HepG2 (cell line): ENCODE results near the gene SLC35B2. TPM values are rescaled to one million over a fixed set of nuclear protein-coding genes. Genes with fewer than 3 reads are reported as not detected.

Source experiments
- CBFB ChIP-seq: sonication (generic); formaldehyde crosslinking; IDR thresholded peaks from 2 replicates; pipeline ENCODE4 v1.4.0; 2020; ENCODE audit warnings: missing genetic modification reagents
- EHMT2 ChIP-seq: fragments of 200-600 bp; sonication (generic); IDR thresholded peaks from 2 replicates; pipeline ENCODE4 v1.7.0; 2017; ENCODE audit warnings: antibody characterized with exemption, low read depth, low read length, borderline replicate concordance
- HNF4G ChIP-seq, 2 experiments: sonication (generic) in 1 of 2; formaldehyde crosslinking in 1 of 2; IDR thresholded peaks; 2 replicates each; pipeline versions ENCODE4 v1.4.0 to v1.6.1; 2011 to 2020; ENCODE audit warnings: borderline replicate concordance in 2 of 2, low read depth in 2 of 2, mild to moderate bottlenecking in 2 of 2, low read length in 1 of 2, missing genetic modification reagents in 1 of 2, moderate library complexity in 1 of 2
- HOXA3 ChIP-seq: sonication (generic); formaldehyde crosslinking; IDR thresholded peaks from 2 replicates; pipeline ENCODE4 v1.5.0; 2020; ENCODE audit warnings: missing genetic modification reagents
- KDM3A ChIP-seq: IDR thresholded peaks from 2 replicates; pipeline ENCODE4 v1.6.1; 2018; ENCODE audit warnings: low read depth, missing compliant biosample characterization
- MLLT10 ChIP-seq: sonication (generic); formaldehyde crosslinking; IDR thresholded peaks from 2 replicates; pipeline ENCODE4 v1.4.0; 2020; ENCODE audit warnings: missing genetic modification reagents
- NFKBIZ ChIP-seq: IDR thresholded peaks from 2 replicates; pipeline ENCODE4 v1.6.1; 2018; ENCODE audit warnings: missing genetic modification reagents, missing compliant biosample characterization
- SAP130 ChIP-seq: IDR thresholded peaks from 2 replicates; pipeline ENCODE4 v1.6.1; 2016; ENCODE audit warnings: low read depth
- SOX5 ChIP-seq: IDR thresholded peaks from 2 replicates; pipeline ENCODE4 v1.6.1; 2016; ENCODE audit warnings: borderline replicate concordance
- THAP11 ChIP-seq: IDR thresholded peaks from 2 replicates; pipeline ENCODE4 v1.6.1; 2016; ENCODE audit warnings: missing biosample characterization, missing genetic modification reagents
- XBP1 ChIP-seq: sonication (generic); formaldehyde crosslinking; IDR thresholded peaks from 2 replicates; pipeline ENCODE4 v1.5.0; 2020; ENCODE audit warnings: missing genetic modification reagents
- ZHX2 ChIP-seq, 2 experiments: sonication (generic) in 1 of 2; formaldehyde crosslinking in 1 of 2; IDR thresholded peaks; 2 replicates each; pipeline versions ENCODE4 v1.6.1 to v1.9.0; 2014 to 2022; ENCODE audit warnings: antibody characterized with exemption in 1 of 2, borderline replicate concordance in 1 of 2, inconsistent platforms in 1 of 2, low read depth in 1 of 2, missing genetic modification reagents in 1 of 2
- ZNF543 ChIP-seq: sonication (generic); formaldehyde crosslinking; IDR thresholded peaks from 2 replicates; pipeline ENCODE4 v1.4.0; 2020; ENCODE audit warnings: mild to moderate bottlenecking, missing genetic modification reagents
- ZNF572 ChIP-seq: sonication (generic); formaldehyde crosslinking; IDR thresholded peaks from 2 replicates; pipeline ENCODE4 v1.5.1; 2020; ENCODE audit warnings: mild to moderate bottlenecking, missing genetic modification reagents
- ZNF589 ChIP-seq: sonication (generic); formaldehyde crosslinking; conservative IDR thresholded peaks from 2 replicates; pipeline ENCODE4 v1.8.0; 2022; ENCODE audit warnings: mild to moderate bottlenecking, moderate library complexity, missing genetic modification reagents
- ZNF639 ChIP-seq: conservative IDR thresholded peaks from 2 replicates; pipeline ENCODE4 v1.6.1; 2018; ENCODE audit warnings: missing genetic modification reagents
- ZNF713 ChIP-seq: sonication (generic); formaldehyde crosslinking; IDR thresholded peaks from 2 replicates; pipeline ENCODE4 v1.4.0; 2020; ENCODE audit warnings: mild to moderate bottlenecking, missing genetic modification reagents
- polyA plus RNA-seq, 8 experiments: library from polyadenylated mRNA; depleted of rRNA in 3 of 8; stranded (reverse) in 7 of 8; unstranded in 1 of 8; fragments of >200 nt; fragmentation: Illumina TruSeq in 4 of 8; extraction: Trizol in 4 of 8; gene quantifications; 2 replicates each; pipeline versions ENCODE4 v1.2.1 to v1.2.3, GENCODE V29; 2011 to 2016; ENCODE audit warnings: low read depth in 4 of 8, missing spikeins in 1 of 8, mixed read lengths in 1 of 8; ENCODE audit not compliant: insufficient read depth in 1 of 8
- total RNA-seq, 5 experiments: library from RNA; depleted of rRNA; stranded (reverse); fragments of >200 nt; fragmentation: Illumina TruSeq; extraction: Trizol; gene quantifications; 2 replicates each; pipeline ENCODE4 v1.2.3, GENCODE V29; 2016; ENCODE audit warnings: low read depth in 1 of 5
- TF ChIP-seq, protein P1 (sequence below): sonication (generic); formaldehyde crosslinking; IDR thresholded peaks from 2 replicates; pipeline ENCODE4 v1.9.0; 2022; ENCODE audit warnings: missing genetic modification reagents, mild to moderate bottlenecking, borderline replicate concordance

The SLC35B2 gene
- total and polyA plus RNA-seq, 2 of the 13 experiments (the other 11 are each of a cell fraction or from before 2014, with no cell fraction given), result 61.1 to 148 TPM

- TF ChIP-seq KDM3A (CRISPR knock-in tag) (peak; percentile 80; the same call in 1 of the 2 replicates), THAP11 (CRISPR knock-in tag) (peak; percentile 55), HOXA3 (CRISPR knock-in tag) (peak; percentile 68; the same call in 1 of the 2 replicates), MLLT10 (CRISPR knock-in tag) (no peak), ZNF639 (CRISPR knock-in tag) (0 out of 2 replicates have a peak, but pooled peaks have one; percentile 17), SOX5 (CRISPR knock-in tag) (0 out of 2 replicates have a peak, but pooled peaks have one; percentile 13), SAP130 (CRISPR knock-in tag) (peak; percentile 75), EHMT2 (no peak), ZHX2 (IDR thresholded peaks at IDR 0.05; ENCODE audit: low read depth) (no peak), ZHX2 (CRISPR knock-in tag; IDR thresholded peaks at IDR 0.05; ENCODE audit: borderline replicate concordance) (no peak), ZNF543 (CRISPR knock-in tag) (no peak), ZNF572 (CRISPR knock-in tag) (0 out of 2 replicates have a peak, but pooled peaks have one; percentile 12), HNF4G (IDR thresholded peaks at IDR 0.05; ENCODE audit: borderline replicate concordance, low read depth, low read length) (no peak), HNF4G (CRISPR knock-in tag; IDR thresholded peaks at IDR 0.05; ENCODE audit: borderline replicate concordance, low read depth) (no peak), ZNF713 (0 out of 2 replicates have a peak, but pooled peaks have one; percentile 48), CBFB (CRISPR knock-in tag) (peak; percentile 36; the same call in 1 of the 2 replicates), ZNF589 (no peak), NFKBIZ (CRISPR knock-in tag) (no peak), XBP1 (CRISPR knock-in tag) (no peak)
- TF ChIP-seq, protein P1, sequence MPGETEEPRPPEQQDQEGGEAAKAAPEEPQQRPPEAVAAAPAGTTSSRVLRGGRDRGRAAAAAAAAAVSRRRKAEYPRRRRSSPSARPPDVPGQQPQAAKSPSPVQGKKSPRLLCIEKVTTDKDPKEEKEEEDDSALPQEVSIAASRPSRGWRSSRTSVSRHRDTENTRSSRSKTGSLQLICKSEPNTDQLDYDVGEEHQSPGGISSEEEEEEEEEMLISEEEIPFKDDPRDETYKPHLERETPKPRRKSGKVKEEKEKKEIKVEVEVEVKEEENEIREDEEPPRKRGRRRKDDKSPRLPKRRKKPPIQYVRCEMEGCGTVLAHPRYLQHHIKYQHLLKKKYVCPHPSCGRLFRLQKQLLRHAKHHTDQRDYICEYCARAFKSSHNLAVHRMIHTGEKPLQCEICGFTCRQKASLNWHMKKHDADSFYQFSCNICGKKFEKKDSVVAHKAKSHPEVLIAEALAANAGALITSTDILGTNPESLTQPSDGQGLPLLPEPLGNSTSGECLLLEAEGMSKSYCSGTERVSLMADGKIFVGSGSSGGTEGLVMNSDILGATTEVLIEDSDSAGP (CRISPR knock-in tag), result peak; percentile 75; the same call in 1 of the 2 replicates
Measured at GRCh38 chr6:44221291-44221960, 35.9 kb downstream of the SLC35B2 start (continued).
